Osteoblast (primary cell): ENCODE results near the gene ADAMTS20. TPM values are rescaled to one million over a fixed set of nuclear protein-coding genes. Genes with fewer than 3 reads are reported as not detected.
A peak's percentile ranks its signal among the peaks of the same experiment; 100 is the strongest.

Experiments
- DNase-seq: peaks from one replicate; pipeline ENCODE4 v3.0.0; 2011; ENCODE audit warnings: low spot score, mixed read lengths; ENCODE audit not compliant: insufficient read length; ENCODE audit errors: missing footprints
- H2AFZ ChIP-seq: 2 replicates; pipeline ENCODE4 v1.6.0; 2011; ENCODE audit warnings: mild to moderate bottlenecking, low read length
- H3K27ac ChIP-seq: 2 replicates; pipeline ENCODE4 v1.5.1; 2011; ENCODE audit warnings: mild to moderate bottlenecking, low read depth, low read length, moderate library complexity
- H3K27me3 ChIP-seq: 2 replicates; pipeline ENCODE4 v1.6.0; 2012; ENCODE audit warnings: mild to moderate bottlenecking, control low read depth, inconsistent platforms, low read length, moderate library complexity; ENCODE audit not compliant: insufficient read depth
- H3K36me3 ChIP-seq: 2 replicates; pipeline ENCODE4 v1.5.1; 2011; ENCODE audit warnings: mild to moderate bottlenecking, low read length, control low read depth, moderate library complexity; ENCODE audit not compliant: insufficient read depth
- H3K4me1 ChIP-seq: 2 replicates; pipeline ENCODE4 v1.5.1; 2011; ENCODE audit warnings: mild to moderate bottlenecking, low read length, control low read depth, moderate library complexity; ENCODE audit not compliant: insufficient read depth
- H3K4me2 ChIP-seq: 2 replicates; pipeline ENCODE4 v1.6.0; 2011; ENCODE audit warnings: mild to moderate bottlenecking, low read length; ENCODE audit not compliant: insufficient read depth
- H3K4me3 ChIP-seq: fragments of 200-600 bp; sonication (generic); 3 replicates; pipeline ENCODE4 v1.5.1; 2012; ENCODE audit warnings: mild to moderate bottlenecking, low read length, inconsistent platforms; ENCODE audit not compliant: insufficient read depth
- H3K79me2 ChIP-seq: 2 replicates; pipeline ENCODE4 v1.6.0; 2012; ENCODE audit warnings: mild to moderate bottlenecking, low read length, control low read depth, inconsistent platforms; ENCODE audit not compliant: insufficient read depth
- H3K9me3 ChIP-seq: 2 replicates; pipeline ENCODE4 v1.5.1; 2011; ENCODE audit warnings: low read depth, low read length, control low read depth
- H4K20me1 ChIP-seq: 2 replicates; pipeline ENCODE4 v1.6.0; 2012; ENCODE audit warnings: mild to moderate bottlenecking, low read length, control low read depth; ENCODE audit not compliant: insufficient read depth
- total RNA-seq: library from RNA; depleted of rRNA; stranded (reverse); fragments of >200 nt; gene quantifications from 2 replicates; pipeline ENCODE4 v1.2.3, GENCODE V29; 2012
- TF ChIP-seq, protein P1 (sequence below): IDR thresholded peaks from 2 replicates; pipeline ENCODE4 v1.5.1; 2011; ENCODE audit warnings: mild to moderate bottlenecking, low read depth, low read length, moderate library complexity; ENCODE audit errors: extremely low read depth

ADAMTS20 gene
- total RNA-seq, 1 donor, result not detected

GRCh38 chr12:43337571-43338444, 214.2 kb downstream of the ADAMTS20 start:
- Histone ChIP-seq H4K20me1 (no peaks in the 10 kb centered on the region), H3K9me3 (no peaks in the 10 kb centered on the region), H3K36me3 (no peaks in the 10 kb centered on the region), H3K79me2 (no peaks in the 10 kb centered on the region), H3K4me3 (no peak overlapping the region), H3K27ac (peak overlapping the region; percentile 46), H3K4me1 (peaks cover 41% of the 10 kb centered on the region), H3K27me3 (no peaks in the 10 kb centered on the region), H2AFZ (peak overlapping the region; percentile 19), H3K4me2 (peak overlapping the region; percentile 33)
- TF ChIP-seq, protein P1, sequence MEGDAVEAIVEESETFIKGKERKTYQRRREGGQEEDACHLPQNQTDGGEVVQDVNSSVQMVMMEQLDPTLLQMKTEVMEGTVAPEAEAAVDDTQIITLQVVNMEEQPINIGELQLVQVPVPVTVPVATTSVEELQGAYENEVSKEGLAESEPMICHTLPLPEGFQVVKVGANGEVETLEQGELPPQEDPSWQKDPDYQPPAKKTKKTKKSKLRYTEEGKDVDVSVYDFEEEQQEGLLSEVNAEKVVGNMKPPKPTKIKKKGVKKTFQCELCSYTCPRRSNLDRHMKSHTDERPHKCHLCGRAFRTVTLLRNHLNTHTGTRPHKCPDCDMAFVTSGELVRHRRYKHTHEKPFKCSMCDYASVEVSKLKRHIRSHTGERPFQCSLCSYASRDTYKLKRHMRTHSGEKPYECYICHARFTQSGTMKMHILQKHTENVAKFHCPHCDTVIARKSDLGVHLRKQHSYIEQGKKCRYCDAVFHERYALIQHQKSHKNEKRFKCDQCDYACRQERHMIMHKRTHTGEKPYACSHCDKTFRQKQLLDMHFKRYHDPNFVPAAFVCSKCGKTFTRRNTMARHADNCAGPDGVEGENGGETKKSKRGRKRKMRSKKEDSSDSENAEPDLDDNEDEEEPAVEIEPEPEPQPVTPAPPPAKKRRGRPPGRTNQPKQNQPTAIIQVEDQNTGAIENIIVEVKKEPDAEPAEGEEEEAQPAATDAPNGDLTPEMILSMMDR, result no peak
- no peak for DNase-seq

- H3K4me1 ChIP-seq, result peaks cover 45% of the 10 kb centered on the region
Observed at GRCh38 chr12:43336962-43337555, 214.9 kb downstream of the ADAMTS20 start.

GRCh38 chr12:43333644-43334043, 218.4 kb downstream of the ADAMTS20 start:
- Histone ChIP-seq H4K20me1 (no peaks in the 10 kb centered on the region), H3K4me3 (no peak overlapping the region), H3K27me3 (no peaks in the 10 kb centered on the region), H3K79me2 (no peaks in the 10 kb centered on the region), H3K9me3 (no peaks in the 10 kb centered on the region), H3K36me3 (no peaks in the 10 kb centered on the region), H3K4me1 (peaks cover 76% of the 10 kb centered on the region), H2AFZ (no peak overlapping the region), H3K27ac (peak overlapping the region; percentile 25), H3K4me2 (no peak overlapping the region)
- TF ChIP-seq, protein P1, result no peak
- DNase-seq, result no peak

More at GRCh38 chr12:43336962-43337555, 214.9 kb downstream of the ADAMTS20 start:
- TF ChIP-seq, protein P1, result peak; percentile 67
- Histone ChIP-seq H3K27me3 (no peaks in the 10 kb centered on the region), H3K27ac (peak overlapping the region; percentile 46), H3K9me3 (no peaks in the 10 kb centered on the region), H3K4me3 (no peak overlapping the region), H4K20me1 (no peaks in the 10 kb centered on the region), H3K36me3 (no peaks in the 10 kb centered on the region), H2AFZ (peak overlapping the region; percentile 17), H3K79me2 (no peaks in the 10 kb centered on the region), H3K4me2 (no peak overlapping the region)
- DNase-seq, result no peak
